Sigmoid colon (tissue), 7 donors: ENCODE data around the gene KRT81. TPM values are rescaled to one million over a fixed set of nuclear protein-coding genes. Genes with fewer than 3 reads are reported as not detected.
A peak's percentile ranks its signal among the peaks of the same experiment; 100 is the strongest.

Experiments
- DNase-seq: peaks from one replicate; pipeline ENCODE4 v3.0.0-alpha.2; 2019
- H3K27ac ChIP-seq, 4 donors: fragments of 200-600 bp; sonication (generic); one replicate each; pipeline ENCODE4 v1.5.1; 2016 to 2019; ENCODE audit warnings: mild to moderate bottlenecking in 1 of 4
- H3K27me3 ChIP-seq, 3 donors: fragments of 200-600 bp; sonication (generic); one replicate each; pipeline ENCODE4 v1.5.1; 2019; ENCODE audit warnings: mild to moderate bottlenecking in 1 of 3
- H3K36me3 ChIP-seq, 4 donors: fragments of 200-600 bp; sonication (generic); one replicate each; pipeline ENCODE4 v1.5.1; 2016 to 2019
- H3K4me1 ChIP-seq, 4 donors: fragments of 200-600 bp; sonication (generic); one replicate each; pipeline ENCODE4 v1.5.1; 2017 to 2019
- H3K4me3 ChIP-seq, 4 donors: fragments of 200-600 bp; sonication (generic); one replicate each; pipeline ENCODE4 v1.5.1; 2017 to 2019; ENCODE audit warnings: mild to moderate bottlenecking in 2 of 4, moderate library complexity in 1 of 4
- H3K9me3 ChIP-seq, 4 donors: fragments of 200-600 bp in 3 of 4; sonication (generic) in 3 of 4; one replicate each; pipeline versions ENCODE4 v1.5.1 to v1.6.1; 2013 to 2019
- CTCF ChIP-seq, 4 experiments: fragments of 450-650 bp in 3 of 4; fragments of 200-600 bp in 1 of 4; IDR thresholded peaks; one replicate each; pipeline ENCODE4 v1.5.1; 2016 to 2019; ENCODE audit warnings: antibody characterized with exemption in 4 of 4, mild to moderate bottlenecking in 3 of 4, moderate library complexity in 2 of 4
- EP300 ChIP-seq, 4 donors: sonication (generic); formaldehyde crosslinking; IDR thresholded peaks; one replicate each; pipeline ENCODE4 v1.6.1; 2017; ENCODE audit warnings: antibody characterized with exemption in 4 of 4
- POLR2A ChIP-seq, 2 donors: fragments of 450-650 bp; IDR thresholded peaks; one replicate each; pipeline ENCODE4 v1.6.1; 2016; ENCODE audit warnings: antibody characterized with exemption in 2 of 2, mild to moderate bottlenecking in 2 of 2, moderate library complexity in 2 of 2
- POLR2AphosphoS5 ChIP-seq, 4 donors: sonication (generic); formaldehyde crosslinking; IDR thresholded peaks; one replicate each; pipeline ENCODE4 v1.6.1; 2017; ENCODE audit warnings: antibody characterized with exemption in 4 of 4
- WGBS, 2 donors: extraction: QIAGEN DNeasy Blood & Tissue Kit; methylation state at CpG; one replicate each; pipeline ENCODE4 v1.1.7; 2013; 5-methylcytosine and 5-hydroxymethylcytosine counted together
- intact Hi-C: fragments of 100-400 bp; cut with DNase I; formaldehyde crosslinking; loops from one replicate; pipeline ENCODE4 v1.15.1; 2023
- polyA plus RNA-seq, 3 donors: library from polyadenylated mRNA; stranded (reverse); fragments of 200-250 nt; gene quantifications; one replicate each; pipeline ENCODE4 v1.2.3, GENCODE V29; 2013
- total RNA-seq, 4 donors: library from RNA; depleted of rRNA; stranded (reverse); fragments of >200 nt; gene quantifications; one replicate each; pipeline ENCODE4 v1.1.0, GENCODE V29; 2016
- donor health status: healthy with polysubstance abuse.
- donor health status: Bipolar disorder and iron deficiency.
- donor health status: healthy.

The KRT81 gene
- total and polyA plus RNA-seq, 7 donors, result 0.14 to 0.17 TPM; not detected in 5

- intact Hi-C loops, result loop anchor here (10.0 kb wide), 1 partner anchor 251 kb away; no protein-coding TSS in a partner anchor
- Histone ChIP-seq H3K27ac (no peak overlapping the region), H3K4me3 (no peak overlapping the region), H3K9me3 (no peaks in the 10 kb centered on the region), H3K4me1 (peaks cover 0 to 25% (median 24%) of the 10 kb centered on the region in 4 donors), H3K27me3 (no peaks in the 10 kb centered on the region), H3K36me3 (no peaks in the 10 kb centered on the region)
- no peak for TF ChIP-seq POLR2AphosphoS5 (IDR thresholded peaks at IDR 0.05)
- WGBS, 2 donors, result 88% methylated on average over 3 of the region's 3 CpGs
- DNase-seq, result no peak
Observed at GRCh38 chr12:52275686-52276085, 15.6 kb downstream of the KRT81 start.

GRCh38 chr12:52274521-52275120 lies 16.7 kb downstream of the KRT81 start, which contains the start of gene KRT86:
TSS of gene KRT86 (plus strand) at chr12:52274645. CDS start at chr12:52301917, 27,272 bp downstream.
- Histone ChIP-seq H3K27me3 (no peaks in the 10 kb centered on the region), H3K9me3 (no peaks in the 10 kb centered on the region), H3K4me1 (peaks cover 0 to 15% (median 14%) of the 10 kb centered on the region in 4 donors), H3K36me3 (no peaks in the 10 kb centered on the region), H3K27ac (no peak within 1 kb of the TSS), H3K4me3 (no peak within 1 kb of the TSS)
- DNase-seq, result no peak
- intact Hi-C loops, result loop anchor here (10.0 kb wide), 1 partner anchor 250 kb away; no protein-coding TSS in a partner anchor
- 73 to 78% methylated on average over 3 of the region's 3 CpGs for WGBS, 2 donors
- TF ChIP-seq EP300 (IDR thresholded peaks at IDR 0.05) (no peak), POLR2A (IDR thresholded peaks at IDR 0.05) (no peak), POLR2AphosphoS5 (IDR thresholded peaks at IDR 0.05) (no peak), CTCF (IDR thresholded peaks at IDR 0.05) (no peak)

- DNase-seq, result no peak
- Histone ChIP-seq H3K4me1 (no peaks in the 10 kb centered on the region), H3K4me3 (no peak overlapping the region), H3K9me3 (no peaks in the 10 kb centered on the region), H3K27me3 (no peaks in the 10 kb centered on the region), H3K27ac (no peak overlapping the region), H3K36me3 (no peaks in the 10 kb centered on the region)
- TF ChIP-seq POLR2A (IDR thresholded peaks at IDR 0.05), result no peak
- no peak for TF ChIP-seq POLR2AphosphoS5 (IDR thresholded peaks at IDR 0.05)
- no peak for TF ChIP-seq CTCF (IDR thresholded peaks at IDR 0.05)
- no peak for TF ChIP-seq EP300 (IDR thresholded peaks at IDR 0.05)
- intact Hi-C loops, result loop anchor here (10.0 kb wide), 1 partner anchor 246 kb away; no protein-coding TSS in a partner anchor
- 71 to 85% methylated on average over 1 of the region's 1 CpG for WGBS, 2 donors
Observed at GRCh38 chr12:52271158-52271557, 20.2 kb downstream of the KRT81 start.

GRCh38 chr12:52270541-52271070 lies 20.7 kb downstream of the KRT81 start:
- no peak for TF ChIP-seq CTCF (IDR thresholded peaks at IDR 0.05)
- TF ChIP-seq POLR2A (IDR thresholded peaks at IDR 0.05), result no peak
- TF ChIP-seq EP300 (IDR thresholded peaks at IDR 0.05), result no peak
- no peak for TF ChIP-seq POLR2AphosphoS5 (IDR thresholded peaks at IDR 0.05)
- Histone ChIP-seq H3K36me3 (no peaks in the 10 kb centered on the region), H3K27ac (no peak overlapping the region), H3K4me1 (no peaks in the 10 kb centered on the region), H3K9me3 (no peaks in the 10 kb centered on the region), H3K4me3 (no peak overlapping the region), H3K27me3 (no peaks in the 10 kb centered on the region)
- 82 to 87% methylated on average over 6 of the region's 6 CpGs for WGBS, 2 donors
- intact Hi-C loops, result loop anchor here (10.0 kb wide), 1 partner anchor 246 kb away; no protein-coding TSS in a partner anchor
- peak; percentile 40 for DNase-seq

GRCh38 chr12:52268212-52268611 lies 23.1 kb downstream of the KRT81 start:
- no peaks in the 10 kb centered on the region for H3K4me1 ChIP-seq
- intact Hi-C loops, result no loop called here
- H3K9me3 ChIP-seq, result no peaks in the 10 kb centered on the region
- H3K36me3 ChIP-seq, result no peaks in the 10 kb centered on the region
- H3K4me3 ChIP-seq, result no peak overlapping the region
- H3K27ac ChIP-seq, result no peak overlapping the region
- peak; percentile 24 for DNase-seq
- 78 to 86% methylated on average over 2 of the region's 2 CpGs for WGBS, 2 donors
- no peaks in the 10 kb centered on the region for H3K27me3 ChIP-seq
- TF ChIP-seq EP300 (IDR thresholded peaks at IDR 0.05), result no peak
- no peak for TF ChIP-seq POLR2AphosphoS5 (IDR thresholded peaks at IDR 0.05)
- TF ChIP-seq POLR2A (IDR thresholded peaks at IDR 0.05), result no peak
- TF ChIP-seq CTCF (IDR thresholded peaks at IDR 0.05), result no peak
